Measurements from ENCODE around the gene POLR1A. TPM values are rescaled to one million over a fixed set of nuclear protein-coding genes. Genes with fewer than 3 reads are reported as not detected.

POLR1A gene
- total RNA-seq, 1 experiment from 2014 or later: 29.7 TPM

GRCh38 chr2:86023366-86023712 lies 82.3 kb downstream of the POLR1A start:
- Histone ChIP-seq H2AFZ (no peak overlapping the region), H3K79me2 (ENCODE audit: low read depth) (no peaks in the 10 kb centered on the region), H4K20me1 (ENCODE audit: insufficient read depth) (no peaks in the 10 kb centered on the region), H3K36me3 (ENCODE audit: low read depth) (0 out of 2 replicates have a peak, but pooled peaks cover 4% of the 10 kb centered on the region), H3K9me3 (ENCODE audit: insufficient read depth, low read depth) (no peaks in the 10 kb centered on the region), H3F3A (ENCODE audit: insufficient read depth, low read depth) (0 out of 2 replicates have a peak, but pooled peaks cover 6% of the 10 kb centered on the region), H3K27me3 (ENCODE audit: insufficient read depth, low read depth) (no peaks in the 10 kb centered on the region), H3K4me2 (no peak overlapping the region), H3K4me3 (no peak overlapping the region), H3K9me2 (ENCODE audit: insufficient read depth) (no peaks in the 10 kb centered on the region), H3K4me1 (replicated peaks; ENCODE audit: insufficient read depth) (0 out of 2 replicates have a peak, but pooled peaks cover under 1% of the 10 kb centered on the region), H3K27ac (no peak overlapping the region)
- no peak for DNase-seq
- no peak for TF ChIP-seq CTCF (conservative IDR thresholded peaks at IDR 0.05)
- no peak for TF ChIP-seq EZH2 (IDR thresholded peaks at IDR 0.05; ENCODE audit: low read depth)
- intact Hi-C loops (cut with micrococcal nuclease; ENCODE audit: unreplicated experiment): no loop called here
- no TSS peak for BruUV-seq (replicated peaks)
- ChIA-PET POLR2A (ENCODE audit: unreplicated experiment) (no interaction called here), CTCF (no interaction called here)

- intact Hi-C loops (cut with micrococcal nuclease; ENCODE audit: unreplicated experiment): no loop called here
- ChIA-PET POLR2A (ENCODE audit: unreplicated experiment) (interaction anchor here (0.5 kb wide), 1 partner anchor 17 kb away, joined by 3 read pairs; no protein-coding TSS in a partner anchor), CTCF (no interaction called here)
- no peak overlapping the region for H2AFZ ChIP-seq
- H4K20me1 ChIP-seq (ENCODE audit: insufficient read depth): no peaks in the 10 kb centered on the region
- DNase-seq: no peak
- no peak overlapping the region for H3K27ac ChIP-seq
- H3F3A ChIP-seq (ENCODE audit: insufficient read depth, low read depth): 0 out of 2 replicates have a peak, but pooled peaks cover 6% of the 10 kb centered on the region
- H3K9me3 ChIP-seq (ENCODE audit: insufficient read depth, low read depth): no peaks in the 10 kb centered on the region
- H3K79me2 ChIP-seq (ENCODE audit: low read depth): no peaks in the 10 kb centered on the region
- H3K4me3 ChIP-seq: no peak overlapping the region
- no peaks in the 10 kb centered on the region for H3K27me3 ChIP-seq (ENCODE audit: insufficient read depth, low read depth)
- H3K9me2 ChIP-seq (ENCODE audit: insufficient read depth): no peaks in the 10 kb centered on the region
- peaks cover 6% of the 10 kb centered on the region for H3K4me1 ChIP-seq (replicated peaks; ENCODE audit: insufficient read depth)
- no peak for TF ChIP-seq EZH2 (IDR thresholded peaks at IDR 0.05; ENCODE audit: low read depth)
- no peak for TF ChIP-seq CTCF (conservative IDR thresholded peaks at IDR 0.05)
- H3K36me3 ChIP-seq (ENCODE audit: low read depth): 0 out of 2 replicates have a peak, but pooled peaks cover 4% of the 10 kb centered on the region
- TSS peak; percentile 11 for BruUV-seq (replicated peaks)
- no peak overlapping the region for H3K4me2 ChIP-seq
Measured at GRCh38 chr2:86022661-86023365, 82.9 kb downstream of the POLR1A start.

- Histone ChIP-seq H3K4me1 (replicated peaks; ENCODE audit: insufficient read depth) (peaks cover 17% of the 10 kb centered on the region), H3K9me3 (ENCODE audit: insufficient read depth, low read depth) (no peaks in the 10 kb centered on the region), H3K4me3 (no peak overlapping the region), H3K27ac (no peak overlapping the region), H3K4me2 (no peak overlapping the region), H3K36me3 (ENCODE audit: low read depth) (0 out of 2 replicates have a peak, but pooled peaks cover 4% of the 10 kb centered on the region), H3K79me2 (ENCODE audit: low read depth) (no peaks in the 10 kb centered on the region), H4K20me1 (ENCODE audit: insufficient read depth) (no peaks in the 10 kb centered on the region), H3K27me3 (ENCODE audit: insufficient read depth, low read depth) (no peaks in the 10 kb centered on the region), H3K9me2 (ENCODE audit: insufficient read depth) (no peaks in the 10 kb centered on the region), H3F3A (ENCODE audit: insufficient read depth, low read depth) (0 out of 2 replicates have a peak, but pooled peaks cover 6% of the 10 kb centered on the region), H2AFZ (no peak overlapping the region)
- TF ChIP-seq CTCF (conservative IDR thresholded peaks at IDR 0.05): no peak
- TF ChIP-seq EZH2 (IDR thresholded peaks at IDR 0.05; ENCODE audit: low read depth): no peak
- no TSS peak for BruUV-seq (replicated peaks)
- intact Hi-C loops (cut with micrococcal nuclease; ENCODE audit: unreplicated experiment): no loop called here
- ChIA-PET CTCF (no interaction called here), POLR2A (ENCODE audit: unreplicated experiment) (interaction anchor here (0.5 kb wide), 1 partner anchor 18 kb away, joined by 3 read pairs; no protein-coding TSS in a partner anchor)
- no peak for DNase-seq
Measured at GRCh38 chr2:86021396-86022378, 84.0 kb downstream of the POLR1A start.

Data from PC-9 (cell line).